ENCODE results near the gene BLOC1S5.

Gene BLOC1S5

DNA sequence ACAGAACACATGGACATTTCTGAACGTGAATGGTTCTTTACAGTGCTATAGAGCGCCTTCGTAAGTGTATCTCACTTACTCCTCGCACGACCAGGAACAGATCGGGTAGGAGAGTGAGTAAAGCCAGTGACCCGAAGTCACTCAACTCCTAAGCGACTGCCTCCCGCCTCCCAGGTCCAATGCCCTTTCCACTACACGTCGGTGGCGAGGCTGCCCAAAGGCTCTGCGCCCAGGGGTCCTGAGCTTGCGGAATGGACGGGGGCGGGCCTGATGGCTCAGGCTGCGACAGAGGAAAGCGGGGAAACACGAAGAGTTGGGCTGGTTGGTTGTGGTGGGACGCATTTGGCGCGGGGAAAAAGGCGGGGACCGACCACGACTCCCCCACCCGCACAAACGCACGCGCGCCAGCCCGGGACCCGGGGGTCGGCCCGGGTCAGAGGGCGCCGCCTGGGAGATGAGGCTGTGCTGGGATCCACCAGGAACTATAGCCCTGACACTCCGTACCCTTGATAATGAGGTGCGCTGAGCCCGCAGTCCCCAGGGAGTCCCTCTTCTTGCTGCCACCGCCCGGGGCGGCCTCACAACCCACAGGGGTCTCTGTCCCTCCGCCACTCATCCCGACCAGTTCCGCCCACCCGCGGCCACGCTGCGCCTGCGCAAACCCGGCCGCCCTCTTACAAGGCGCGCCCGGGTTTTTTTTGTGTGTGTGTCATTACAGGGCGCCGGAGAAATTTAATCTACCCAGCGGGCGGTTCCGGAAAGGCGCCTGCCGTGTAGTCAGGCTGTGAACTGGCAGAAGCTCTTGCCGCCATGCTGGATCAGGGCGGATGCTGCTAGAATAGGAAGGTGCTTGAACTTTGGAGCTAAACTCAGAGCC lies at the start of gene BLOC1S5:
Gene BLOC1S5, minus strand, starts transcription at position 629 of the 877 bp plus-strand sequence. Its CDS starts 13 bp downstream, at position 616.
- DNase-seq (ENCODE audit: low spot score) = peak; percentile 94

GRCh38 chr6:8113131-8113654 lies 49.0 kb upstream of the BLOC1S5 start:
- no peak for DNase-seq (ENCODE audit: low spot score)

GRCh38 chr6:8110725-8111124 lies 46.5 kb upstream of the BLOC1S5 start:
- no peak for DNase-seq (ENCODE audit: low spot score)

DNA sequence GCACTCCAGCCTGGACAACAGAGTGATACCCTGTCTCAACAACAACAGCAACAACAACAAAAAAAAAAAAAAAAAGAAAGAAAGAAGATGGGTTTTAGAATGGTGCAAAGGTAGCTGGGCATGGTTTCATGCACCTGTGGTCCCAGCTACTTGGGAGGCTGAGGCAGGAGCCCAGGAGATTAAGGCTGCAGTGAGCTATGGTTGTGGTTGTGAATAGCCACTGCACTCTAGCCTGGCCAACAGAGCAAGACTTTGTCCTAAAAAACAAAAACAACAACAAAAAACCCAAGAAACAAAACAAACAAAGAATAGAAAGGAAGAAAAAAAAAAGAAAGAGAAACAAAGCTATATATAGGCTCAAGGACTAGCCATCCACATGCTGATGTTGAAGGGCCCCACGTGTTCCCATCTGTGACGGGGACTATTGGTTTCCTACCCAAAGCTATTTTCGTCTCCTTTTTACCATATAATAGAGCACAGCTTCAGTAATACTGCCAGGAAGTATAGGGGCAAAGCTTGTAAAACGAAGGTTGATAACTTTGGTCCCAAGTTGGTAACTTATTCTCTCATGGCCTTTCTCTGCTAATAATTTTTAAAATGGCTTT lies 46.0 kb upstream of the BLOC1S5 start:
- no peak for DNase-seq (ENCODE audit: low spot score)

GRCh38 chr6:8108759-8109539 lies 44.8 kb upstream of the BLOC1S5 start:
- no peak for DNase-seq (ENCODE audit: low spot score)

- DNase-seq (ENCODE audit: low spot score) = peak; percentile 85
Observed at GRCh38 chr6:8108031-8108660, 44.0 kb upstream of the BLOC1S5 start.

DNA sequence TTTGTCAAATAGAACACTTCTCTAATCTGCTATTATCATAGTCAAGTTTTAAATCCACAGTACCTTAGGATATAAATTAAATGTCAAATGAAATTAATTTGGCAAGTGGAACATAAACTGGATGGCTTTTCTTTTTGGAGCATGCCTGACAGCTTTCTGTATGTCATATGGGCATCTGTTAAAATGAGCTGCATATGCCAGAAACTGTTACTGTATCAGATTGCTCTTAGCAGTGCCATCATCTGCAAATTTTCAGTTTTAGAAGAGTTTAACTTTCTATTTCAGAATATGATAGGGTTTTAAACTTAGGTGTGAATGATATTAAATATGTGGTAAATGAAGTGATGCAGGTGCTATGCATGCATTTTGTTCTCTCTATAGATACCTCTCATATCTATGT lies 41.6 kb upstream of the BLOC1S5 start:
- DNase-seq (ENCODE audit: low spot score) = no peak

DNA sequence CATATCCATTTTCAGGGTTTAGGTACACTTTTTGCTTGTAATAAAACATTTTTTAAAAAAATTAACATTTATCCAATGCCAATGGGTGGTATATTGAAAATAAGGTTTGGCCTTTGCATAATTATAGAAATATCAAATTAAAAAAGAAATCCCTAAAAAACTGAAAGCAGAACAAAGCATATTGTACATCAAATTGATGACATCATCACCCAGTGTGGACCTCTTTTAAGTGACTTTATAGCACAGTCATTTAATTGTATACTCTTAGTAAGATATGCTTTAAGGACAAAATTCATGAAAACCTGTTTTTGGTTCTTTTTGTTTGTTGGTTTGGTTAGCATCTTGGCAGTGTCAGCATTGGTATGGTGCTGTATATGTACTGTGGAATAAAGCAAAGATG lies 39.5 kb upstream of the BLOC1S5 start:
- no peak for DNase-seq (ENCODE audit: low spot score)

- peak; percentile 96 for DNase-seq (ENCODE audit: low spot score)
Observed at GRCh38 chr6:8102122-8102958, 38.2 kb upstream of the BLOC1S5 start, which contains the start of gene EEF1E1. TSS of gene EEF1E1 (minus strand) at chr6:8102548. CDS start at chr6:8102521, 27 bp downstream.

DNA sequence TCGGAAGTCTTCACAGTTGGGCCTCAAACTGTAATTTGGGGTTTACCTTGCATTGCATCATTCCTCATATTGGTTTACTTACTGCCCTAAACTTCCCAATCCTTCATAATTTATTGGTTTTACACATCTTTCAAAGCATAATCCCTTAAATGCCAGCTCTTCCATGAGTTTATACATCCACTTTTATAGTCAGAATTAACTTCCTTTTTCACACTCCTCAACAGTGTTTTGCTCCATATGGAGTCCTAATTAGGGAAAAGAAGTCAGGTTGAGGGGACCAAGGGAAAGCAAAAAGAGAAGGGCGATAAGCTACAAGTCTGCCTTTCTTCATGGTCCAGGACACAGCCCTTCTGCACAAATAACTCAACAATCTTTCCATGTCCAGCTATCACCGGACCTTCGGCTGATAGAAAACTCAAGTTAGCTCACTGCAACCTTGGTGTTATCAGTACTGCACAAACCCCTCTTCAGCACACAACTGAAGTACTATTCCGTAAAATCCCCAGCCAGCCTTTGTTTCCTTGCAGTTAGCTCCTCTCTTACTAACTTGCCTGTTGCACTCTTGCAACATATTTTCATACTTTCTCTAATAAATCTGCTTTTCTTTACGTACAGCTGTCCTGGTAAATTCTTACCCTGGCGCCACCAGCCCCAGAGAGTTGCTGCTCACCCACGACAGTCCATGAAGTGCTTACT lies 36.1 kb upstream of the BLOC1S5 start:
- no peak for DNase-seq (ENCODE audit: low spot score)

GRCh38 chr6:8090650-8091049 lies 26.5 kb upstream of the BLOC1S5 start:
- no peak for DNase-seq (ENCODE audit: low spot score)

DNA sequence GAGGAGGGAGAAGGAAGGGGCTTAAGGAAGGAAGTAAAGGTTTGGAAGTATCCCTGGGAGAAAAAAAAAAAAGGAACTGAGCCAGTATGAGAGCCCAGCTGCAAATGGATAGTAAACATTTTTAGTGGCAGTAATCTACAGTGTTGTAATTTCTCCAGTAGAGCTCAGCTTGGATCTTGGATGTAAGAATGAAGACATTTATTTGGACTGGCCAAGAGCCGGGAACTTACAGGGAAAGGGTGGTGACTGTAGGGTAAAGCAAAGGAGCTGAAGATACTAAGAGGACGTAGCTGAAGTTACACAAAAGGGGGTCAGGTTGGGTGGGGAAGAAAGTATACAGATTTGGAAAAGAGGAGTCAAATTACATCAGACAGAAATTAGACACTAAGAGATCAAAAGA lies 24.7 kb upstream of the BLOC1S5 start:
- DNase-seq (ENCODE audit: low spot score) = no peak

GRCh38 chr6:8087870-8088754 lies 23.9 kb upstream of the BLOC1S5 start:
- DNase-seq (ENCODE audit: low spot score) = no peak

DNA sequence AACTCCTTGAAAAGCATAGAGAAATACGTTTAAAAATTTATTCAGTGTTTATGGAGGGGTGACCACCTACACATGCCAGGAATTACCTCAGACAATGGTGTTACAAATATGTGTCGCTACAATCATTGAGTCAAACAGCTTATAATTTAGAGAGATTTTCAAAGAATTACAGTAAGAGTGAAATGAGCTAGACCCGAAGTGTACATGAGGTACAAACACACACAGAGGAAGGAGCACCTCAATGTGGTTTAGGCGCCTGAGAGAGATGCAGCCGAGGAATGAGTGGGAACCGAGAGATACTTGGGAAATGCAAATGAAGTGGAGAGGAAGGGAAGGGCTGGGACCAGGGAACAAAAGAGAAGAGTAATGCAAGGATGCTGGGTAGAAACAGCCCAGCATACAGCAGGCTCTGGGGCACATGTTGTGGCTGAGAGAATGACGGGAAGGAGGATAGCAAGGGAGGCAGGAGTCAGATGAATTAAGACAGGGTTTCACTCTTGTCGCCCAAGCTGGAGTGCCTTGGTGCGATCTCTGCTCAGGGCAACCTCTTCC lies 22.6 kb upstream of the BLOC1S5 start:
- DNase-seq (ENCODE audit: low spot score) = no peak

GRCh38 chr6:8085053-8085511 lies 20.9 kb upstream of the BLOC1S5 start:
- DNase-seq (ENCODE audit: low spot score) = no peak

DNA sequence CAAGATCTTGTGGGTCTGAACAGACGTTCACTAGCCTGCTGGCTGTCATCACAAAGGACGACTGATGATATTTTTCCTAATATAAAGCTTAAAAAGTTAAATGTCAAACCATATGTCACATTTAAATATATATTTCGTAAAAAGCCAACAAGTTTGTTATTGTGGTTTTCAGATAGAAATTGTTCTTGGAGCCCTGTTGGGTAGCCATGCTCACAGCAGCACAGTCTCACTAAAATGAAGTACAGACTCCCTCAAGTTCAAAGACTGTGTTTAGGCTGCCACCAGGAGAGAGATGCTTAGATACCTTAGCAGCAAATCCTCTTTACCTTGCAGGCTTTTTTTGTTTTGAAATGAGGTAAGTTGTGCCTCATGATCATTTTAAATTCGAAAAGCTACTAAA lies 20.4 kb upstream of the BLOC1S5 start:
- DNase-seq (ENCODE audit: low spot score) = no peak

GRCh38 chr6:8082954-8083858 lies 19.0 kb upstream of the BLOC1S5 start:
- peak; percentile 49 for DNase-seq (ENCODE audit: low spot score)

- DNase-seq (ENCODE audit: low spot score) = no peak
Observed at GRCh38 chr6:8082572-8082953, 18.4 kb upstream of the BLOC1S5 start.

All from AG08396 (cell line).